HEK293 (cell line): ENCODE results near the gene ATP6V0A1.

Experiments
- CTCF ChIA-PET: fragments of 350-600 bp; formaldehyde crosslinking; extraction: SDS; loops from one replicate; lab custom pipeline; 2021; ENCODE audit warnings: antibody characterized with exemption; lab: Yijun Ruan, JAX
- POLR2A ChIA-PET: fragments of 300-600 bp; formaldehyde crosslinking; extraction: SDS; loops from one replicate; lab custom pipeline; 2020; ENCODE audit warnings: antibody characterized with exemption, inconsistent platforms; lab: Yijun Ruan, JAX
- H3K27ac ChIP-seq: fragments of 200-500 bp; sonication (Bioruptor generic); 2 replicates; pipeline ENCODE4 v1.5.1; 2014; ENCODE audit warnings: low read depth, low read length, control low read depth, inconsistent platforms; ENCODE audit errors: extremely low read depth
- H3K36me3 ChIP-seq, 2 experiments: fragments of 200-500 bp in 1 of 2; sonication (Bioruptor generic) in 1 of 2; 1 replicate in 1 of 2; 2 replicates in 1 of 2; pipeline ENCODE4 v1.5.1; 2014 to 2017; ENCODE audit warnings: inconsistent platforms in 2 of 2, low read length in 2 of 2; ENCODE audit not compliant: control insufficient read depth in 2 of 2, insufficient read depth in 1 of 2
- H3K4me1 ChIP-seq: fragments of 200-500 bp; sonication (Bioruptor generic); 2 replicates; pipeline ENCODE4 v1.5.1; 2014; ENCODE audit warnings: mild to moderate bottlenecking, low read length, inconsistent platforms; ENCODE audit not compliant: control insufficient read depth, insufficient read depth
- H3K4me3 ChIP-seq: 2 replicates; pipeline ENCODE4 v1.5.1; 2011; ENCODE audit warnings: low read depth, mild to moderate bottlenecking, control low read depth, low read length, moderate library complexity
- H3K9me3 ChIP-seq: fragments of 200-500 bp; sonication (Bioruptor generic); 2 replicates; pipeline ENCODE4 v1.5.1; 2014; ENCODE audit warnings: low read depth, low read length, inconsistent platforms; ENCODE audit not compliant: control insufficient read depth, insufficient read depth
- GFI1B ChIP-seq: fragments of 450-650 bp; formaldehyde crosslinking; IDR thresholded peaks from 2 replicates; pipeline ENCODE4 v1.5.1; 2016; ENCODE audit warnings: missing biosample characterization, missing genetic modification characterization
- GLI4 ChIP-seq: fragments of 450-650 bp; formaldehyde crosslinking; IDR thresholded peaks from 2 replicates; pipeline ENCODE4 v1.5.1; 2016; ENCODE audit warnings: missing biosample characterization, missing genetic modification characterization
- GLIS2 ChIP-seq: fragments of 450-650 bp; formaldehyde crosslinking; IDR thresholded peaks from 2 replicates; pipeline ENCODE4 v1.5.1; 2016; ENCODE audit warnings: missing biosample characterization, missing genetic modification characterization
- HOXA7 ChIP-seq: sonication (generic); formaldehyde crosslinking; IDR thresholded peaks from 2 replicates; pipeline ENCODE4 v1.8.1; 2022; ENCODE audit warnings: missing genetic modification reagents, borderline replicate concordance
- HOXD13 ChIP-seq: sonication (generic); formaldehyde crosslinking; IDR thresholded peaks from 2 replicates; pipeline ENCODE4 v1.8.0; 2022; ENCODE audit warnings: missing genetic modification reagents, borderline replicate concordance
- MEIS1 ChIP-seq: sonication (generic); formaldehyde crosslinking; IDR thresholded peaks from 2 replicates; pipeline ENCODE4 v1.8.1; 2022; ENCODE audit warnings: missing genetic modification reagents, mild to moderate bottlenecking, borderline replicate concordance
- MZF1 ChIP-seq: fragments of 450-650 bp; formaldehyde crosslinking; IDR thresholded peaks from 2 replicates; pipeline ENCODE4 v1.5.1; 2017; ENCODE audit warnings: missing biosample characterization, missing genetic modification characterization, borderline replicate concordance
- REPIN1 ChIP-seq: fragments of 450-650 bp; formaldehyde crosslinking; IDR thresholded peaks from 2 replicates; pipeline ENCODE4 v1.5.1; 2017; ENCODE audit warnings: missing biosample characterization, missing genetic modification characterization, low read depth
- SCRT1 ChIP-seq: fragments of 450-650 bp; formaldehyde crosslinking; IDR thresholded peaks from 2 replicates; pipeline ENCODE4 v1.5.1; 2016; ENCODE audit warnings: missing biosample characterization, missing genetic modification characterization, borderline replicate concordance
- SCRT2 ChIP-seq: fragments of 450-650 bp; formaldehyde crosslinking; IDR thresholded peaks from 2 replicates; pipeline ENCODE4 v1.5.1; 2016; ENCODE audit warnings: missing biosample characterization, missing genetic modification characterization
- SP7 ChIP-seq: fragments of 450-650 bp; formaldehyde crosslinking; IDR thresholded peaks from 2 replicates; pipeline ENCODE4 v1.5.1; 2016; ENCODE audit warnings: missing biosample characterization, missing genetic modification characterization
- WT1 ChIP-seq: fragments of 450-650 bp; formaldehyde crosslinking; IDR thresholded peaks from 2 replicates; pipeline ENCODE4 v1.5.1; 2016; ENCODE audit warnings: missing biosample characterization, missing genetic modification characterization
- ZBTB8A ChIP-seq: fragments of 450-650 bp; formaldehyde crosslinking; IDR thresholded peaks from 2 replicates; pipeline ENCODE4 v1.5.1; 2016; ENCODE audit warnings: missing biosample characterization, missing genetic modification characterization
- ZFP3 ChIP-seq: fragments of 450-650 bp; formaldehyde crosslinking; IDR thresholded peaks from 2 replicates; pipeline ENCODE4 v1.5.1; 2016; ENCODE audit warnings: low read depth, missing biosample characterization, missing genetic modification characterization
- ZIC2 ChIP-seq: fragments of 450-650 bp; formaldehyde crosslinking; IDR thresholded peaks from 2 replicates; pipeline ENCODE4 v1.5.1; 2016; ENCODE audit warnings: missing biosample characterization, missing genetic modification characterization
- ZNF10 ChIP-seq: fragments of 450-650 bp; formaldehyde crosslinking; IDR thresholded peaks from 2 replicates; pipeline ENCODE4 v1.5.1; 2017; ENCODE audit warnings: missing biosample characterization, missing genetic modification characterization
- ZNF157 ChIP-seq: fragments of 450-650 bp; formaldehyde crosslinking; IDR thresholded peaks from 2 replicates; pipeline ENCODE4 v1.5.1; 2016; ENCODE audit warnings: missing biosample characterization, missing genetic modification characterization
- ZNF223 ChIP-seq: fragments of 450-650 bp; formaldehyde crosslinking; IDR thresholded peaks from 2 replicates; pipeline ENCODE4 v1.5.1; 2016; ENCODE audit warnings: missing biosample characterization, missing genetic modification characterization
- ZNF292 ChIP-seq: fragments of 450-650 bp; formaldehyde crosslinking; IDR thresholded peaks from 2 replicates; pipeline ENCODE4 v1.5.1; 2016; ENCODE audit warnings: low read depth, missing biosample characterization, missing genetic modification characterization, borderline replicate concordance
- ZNF423 ChIP-seq: fragments of 450-650 bp; formaldehyde crosslinking; IDR thresholded peaks from 2 replicates; pipeline ENCODE4 v1.5.1; 2016; ENCODE audit warnings: missing biosample characterization, missing genetic modification characterization
- ZNF426 ChIP-seq: fragments of 450-650 bp; formaldehyde crosslinking; IDR thresholded peaks from 2 replicates; pipeline ENCODE4 v1.5.1; 2017; ENCODE audit warnings: missing biosample characterization, missing genetic modification characterization, mild to moderate bottlenecking, inconsistent platforms, moderate library complexity
- ZNF514 ChIP-seq: fragments of 450-650 bp; formaldehyde crosslinking; IDR thresholded peaks from 2 replicates; pipeline ENCODE4 v1.5.1; 2016; ENCODE audit warnings: missing biosample characterization, missing genetic modification characterization
- ZNF548 ChIP-seq: fragments of 450-650 bp; formaldehyde crosslinking; IDR thresholded peaks from 2 replicates; pipeline ENCODE4 v1.5.1; 2016; ENCODE audit warnings: missing biosample characterization, missing genetic modification characterization
- ZNF558 ChIP-seq: fragments of 450-650 bp; formaldehyde crosslinking; IDR thresholded peaks from 2 replicates; pipeline ENCODE4 v1.5.1; 2016; ENCODE audit warnings: missing biosample characterization, missing genetic modification characterization
- ZNF621 ChIP-seq: fragments of 450-650 bp; formaldehyde crosslinking; IDR thresholded peaks from 2 replicates; pipeline ENCODE4 v1.5.1; 2017; ENCODE audit warnings: missing biosample characterization, missing genetic modification characterization
- ZNF624 ChIP-seq: fragments of 450-650 bp; formaldehyde crosslinking; IDR thresholded peaks from 2 replicates; pipeline ENCODE4 v1.5.1; 2017; ENCODE audit warnings: missing biosample characterization, missing genetic modification characterization
- ZNF626 ChIP-seq: fragments of 450-650 bp; sonication (Bioruptor Pico); formaldehyde crosslinking; IDR thresholded peaks from 2 replicates; pipeline ENCODE4 v1.5.1; 2018; ENCODE audit warnings: missing biosample characterization, missing genetic modification characterization, inconsistent platforms
- ZNF629 ChIP-seq: fragments of 450-650 bp; formaldehyde crosslinking; IDR thresholded peaks from 2 replicates; pipeline ENCODE4 v1.5.1; 2017; ENCODE audit warnings: missing biosample characterization, missing genetic modification characterization
- ZNF768 ChIP-seq: fragments of 450-650 bp; formaldehyde crosslinking; IDR thresholded peaks from 2 replicates; pipeline ENCODE4 v1.5.1; 2018; ENCODE audit warnings: missing biosample characterization, mild to moderate bottlenecking, missing genetic modification characterization
- ZSCAN23 ChIP-seq: fragments of 450-650 bp; formaldehyde crosslinking; IDR thresholded peaks from 2 replicates; pipeline ENCODE4 v1.5.1; 2016; ENCODE audit warnings: missing biosample characterization, missing genetic modification characterization
- ZSCAN30 ChIP-seq: fragments of 450-650 bp; IDR thresholded peaks from 2 replicates; pipeline ENCODE4 v1.5.1; 2018; ENCODE audit warnings: missing biosample characterization, mild to moderate bottlenecking, missing genetic modification characterization, moderate library complexity
- TF ChIP-seq, protein P1 (sequence below): fragments of 450-650 bp; IDR thresholded peaks from 2 replicates; pipeline ENCODE4 v1.5.1; 2018; ENCODE audit warnings: missing biosample characterization, missing genetic modification characterization
- TF ChIP-seq, protein P2 (sequence below): fragments of 450-650 bp; formaldehyde crosslinking; IDR thresholded peaks from 2 replicates; pipeline ENCODE4 v1.5.1; 2017; ENCODE audit warnings: missing biosample characterization, missing genetic modification characterization
- TF ChIP-seq, protein P3 (sequence below): IDR thresholded peaks from 2 replicates; pipeline ENCODE4 v1.6.1; 2011; ENCODE audit warnings: mild to moderate bottlenecking, low read depth, low read length, borderline replicate concordance

ATP6V0A1 gene

DNA sequence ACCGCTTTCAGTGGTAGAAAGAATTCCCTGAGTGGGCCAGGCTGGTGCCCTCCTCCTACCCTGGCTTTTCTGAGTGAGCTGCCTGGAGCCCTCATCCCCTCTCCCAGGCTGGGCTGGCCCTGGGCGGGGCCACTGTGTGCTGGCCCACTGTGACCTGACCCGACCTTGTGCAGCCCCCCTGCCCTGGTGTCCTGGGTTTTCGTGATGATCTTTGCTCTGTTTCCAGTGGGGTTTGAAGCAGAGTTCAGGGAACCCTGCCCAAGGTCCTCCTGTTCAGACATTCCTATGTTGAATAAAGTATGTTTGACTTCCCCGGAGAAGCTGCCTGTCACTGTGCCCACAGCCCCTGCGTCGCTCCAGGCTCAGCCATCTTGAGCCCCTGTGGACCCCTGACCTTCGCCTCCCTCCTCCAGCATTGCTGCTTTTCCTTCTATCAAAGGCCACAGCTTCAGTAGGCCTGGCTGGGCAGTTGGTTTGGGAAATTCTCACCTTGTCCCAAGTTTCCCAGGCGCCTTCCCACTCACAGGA is 63.6 kb downstream of the ATP6V0A1 start:
- CTCF ChIA-PET = no interaction called here
- POLR2A ChIA-PET = no interaction called here
- TF ChIP-seq GFI1B (tag by site-specific recombination) (no peak), MEIS1 (CRISPR knock-in tag) (no peak), ZNF514 (tag by site-specific recombination) (no peak), GLI4 (no peak), SCRT2 (tag by site-specific recombination) (no peak), ZNF626 (tag by site-specific recombination) (no peak), ZNF423 (tag by site-specific recombination) (no peak), HOXD13 (CRISPR knock-in tag) (no peak), ZSCAN30 (tag by site-specific recombination) (no peak), ZNF558 (tag by site-specific recombination) (no peak), HOXA7 (CRISPR knock-in tag) (no peak), ZFP3 (no peak), ZNF629 (tag by site-specific recombination) (no peak), ZNF10 (tag by site-specific recombination) (no peak), ZNF157 (tag by site-specific recombination) (no peak), WT1 (no peak), REPIN1 (tag by site-specific recombination) (no peak), ZNF624 (tag by site-specific recombination) (no peak), MZF1 (tag by site-specific recombination) (no peak), ZSCAN23 (no peak)
- Histone ChIP-seq H3K9me3 (no peaks in the 10 kb centered on the region), H3K27ac (no peak overlapping the region), H3K4me1 (peaks cover 25% of the 10 kb centered on the region), H3K36me3 (peaks cover 0 to 45% of the 10 kb centered on the region in 2 experiments; a peak in 1 of 3 replicates), H3K4me3 (no peak overlapping the region)

DNA sequence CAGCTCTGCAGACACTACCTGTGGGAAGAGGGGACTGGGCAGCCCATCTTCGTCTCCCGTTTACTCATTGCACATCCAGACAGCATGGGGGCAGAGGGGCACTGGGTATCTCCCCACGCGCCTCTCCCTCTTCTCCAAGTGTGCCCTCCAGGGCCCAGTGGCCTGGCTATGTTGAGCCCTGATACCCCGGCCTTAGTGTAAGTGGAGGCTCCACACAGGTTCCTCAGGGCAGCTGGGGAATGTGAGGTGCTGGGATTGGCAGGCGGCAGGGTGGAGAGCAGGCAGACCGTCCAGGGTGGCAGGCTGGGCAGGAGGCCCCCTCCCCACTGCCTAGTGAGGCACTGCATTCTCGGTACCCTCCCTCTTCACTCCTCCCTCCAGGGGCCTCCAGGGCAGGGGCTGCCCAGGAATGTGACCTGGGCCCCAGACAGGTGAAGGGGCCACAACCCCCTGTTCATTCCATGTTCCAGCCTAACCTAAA is 64.2 kb downstream of the ATP6V0A1 start:
- POLR2A ChIA-PET = no interaction called here

More for the DNA sequence above, 64.2 kb downstream of the ATP6V0A1 start:
- peaks cover 25% of the 10 kb centered on the region for H3K4me1 ChIP-seq
- H3K36me3 ChIP-seq = peaks cover 0 to 45% of the 10 kb centered on the region in 2 experiments; a peak in 1 of 3 replicates
- H3K4me3 ChIP-seq = no peak overlapping the region
- H3K9me3 ChIP-seq = no peaks in the 10 kb centered on the region
- CTCF ChIA-PET = interaction anchor here (0.6 to 0.7 kb wide), 2 partner anchors 15 to 116 kb away, joined by 3 to 4 read pairs; no protein-coding TSS in a partner anchor
- TF ChIP-seq ZIC2 (no peak), SCRT1 (tag by site-specific recombination) (no peak), ZNF548 (tag by site-specific recombination) (no peak), ZNF514 (tag by site-specific recombination) (no peak), ZNF621 (tag by site-specific recombination) (no peak), GLIS2 (no peak), ZNF426 (no peak), MEIS1 (CRISPR knock-in tag) (no peak), ZNF768 (no peak), MZF1 (tag by site-specific recombination) (no peak), ZBTB8A (no peak), ZNF292 (no peak), SP7 (no peak), ZNF223 (tag by site-specific recombination) (no peak)
- TF ChIP-seq, protein P1, sequence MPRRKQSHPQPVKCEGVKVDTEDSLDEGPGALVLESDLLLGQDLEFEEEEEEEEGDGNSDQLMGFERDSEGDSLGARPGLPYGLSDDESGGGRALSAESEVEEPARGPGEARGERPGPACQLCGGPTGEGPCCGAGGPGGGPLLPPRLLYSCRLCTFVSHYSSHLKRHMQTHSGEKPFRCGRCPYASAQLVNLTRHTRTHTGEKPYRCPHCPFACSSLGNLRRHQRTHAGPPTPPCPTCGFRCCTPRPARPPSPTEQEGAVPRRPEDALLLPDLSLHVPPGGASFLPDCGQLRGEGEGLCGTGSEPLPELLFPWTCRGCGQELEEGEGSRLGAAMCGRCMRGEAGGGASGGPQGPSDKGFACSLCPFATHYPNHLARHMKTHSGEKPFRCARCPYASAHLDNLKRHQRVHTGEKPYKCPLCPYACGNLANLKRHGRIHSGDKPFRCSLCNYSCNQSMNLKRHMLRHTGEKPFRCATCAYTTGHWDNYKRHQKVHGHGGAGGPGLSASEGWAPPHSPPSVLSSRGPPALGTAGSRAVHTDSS (tag by site-specific recombination) = no peak
- TF ChIP-seq, protein P2, sequence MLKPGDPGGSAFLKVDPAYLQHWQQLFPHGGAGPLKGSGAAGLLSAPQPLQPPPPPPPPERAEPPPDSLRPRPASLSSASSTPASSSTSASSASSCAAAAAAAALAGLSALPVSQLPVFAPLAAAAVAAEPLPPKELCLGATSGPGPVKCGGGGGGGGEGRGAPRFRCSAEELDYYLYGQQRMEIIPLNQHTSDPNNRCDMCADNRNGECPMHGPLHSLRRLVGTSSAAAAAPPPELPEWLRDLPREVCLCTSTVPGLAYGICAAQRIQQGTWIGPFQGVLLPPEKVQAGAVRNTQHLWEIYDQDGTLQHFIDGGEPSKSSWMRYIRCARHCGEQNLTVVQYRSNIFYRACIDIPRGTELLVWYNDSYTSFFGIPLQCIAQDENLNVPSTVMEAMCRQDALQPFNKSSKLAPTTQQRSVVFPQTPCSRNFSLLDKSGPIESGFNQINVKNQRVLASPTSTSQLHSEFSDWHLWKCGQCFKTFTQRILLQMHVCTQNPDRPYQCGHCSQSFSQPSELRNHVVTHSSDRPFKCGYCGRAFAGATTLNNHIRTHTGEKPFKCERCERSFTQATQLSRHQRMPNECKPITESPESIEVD (tag by site-specific recombination) = no peak
- TF ChIP-seq, protein P3, sequence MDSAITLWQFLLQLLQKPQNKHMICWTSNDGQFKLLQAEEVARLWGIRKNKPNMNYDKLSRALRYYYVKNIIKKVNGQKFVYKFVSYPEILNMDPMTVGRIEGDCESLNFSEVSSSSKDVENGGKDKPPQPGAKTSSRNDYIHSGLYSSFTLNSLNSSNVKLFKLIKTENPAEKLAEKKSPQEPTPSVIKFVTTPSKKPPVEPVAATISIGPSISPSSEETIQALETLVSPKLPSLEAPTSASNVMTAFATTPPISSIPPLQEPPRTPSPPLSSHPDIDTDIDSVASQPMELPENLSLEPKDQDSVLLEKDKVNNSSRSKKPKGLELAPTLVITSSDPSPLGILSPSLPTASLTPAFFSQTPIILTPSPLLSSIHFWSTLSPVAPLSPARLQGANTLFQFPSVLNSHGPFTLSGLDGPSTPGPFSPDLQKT = no peak
- H3K27ac ChIP-seq = no peak overlapping the region
